GM12878 (cell line): ENCODE data around the gene ATF6. TPM values are rescaled to one million over a fixed set of nuclear protein-coding genes. Genes with fewer than 3 reads are reported as not detected.

Experiments used
- ATAC-seq: fragments of 200-7000 bp; cut with Tn5 transposase; 3 replicates; pipeline ENCODE4 v1.9.1; 2020; ENCODE audit warnings: mild to moderate bottlenecking, moderate library complexity
- BruUV-seq: library from RNA; stranded (reverse); fragments of 400-500 nt; replicated peaks from 2 replicates; lab custom pipeline; 2021; lab: Mats Ljungman, UMichigan
- CTCF ChIA-PET: fragments of 300-600 bp; sonication (Branson Sonifier 250); formaldehyde crosslinking; extraction: SDS; loops from one replicate; lab custom pipeline; 2021; ENCODE audit warnings: inconsistent platforms; lab: Yijun Ruan, JAX
- POLR2A ChIA-PET: fragments of 350-600 bp; formaldehyde crosslinking; extraction: SDS; loops from one replicate; lab custom pipeline; 2021; ENCODE audit warnings: inconsistent platforms; lab: Charles Lee
- RAD21 ChIA-PET: fragments of 300-600 bp; sonication (Branson Sonifier 250); formaldehyde crosslinking; loops from one replicate; lab custom pipeline; 2023; ENCODE audit warnings: antibody characterized with exemption; ENCODE audit not compliant: unreplicated experiment; lab: Charles Lee
- SMC1A ChIA-PET: fragments of 300-600 bp; sonication (Branson Sonifier 250); formaldehyde crosslinking; loops from one replicate; lab custom pipeline; 2023; ENCODE audit not compliant: unreplicated experiment, uncharacterized antibody; lab: Charles Lee
- DNase-seq: peaks from one replicate; pipeline ENCODE4 v3.0.0-alpha.2; 2011; ENCODE audit warnings: low read depth, low spot score
- FAIRE-seq: peaks from 3 replicates; lab custom pipeline; 2011; peaks lifted over from hg19 to GRCh38; lab: Jason Lieb, UNC
- H2AFZ ChIP-seq: 2 replicates; pipeline ENCODE4 v1.6.0; 2011; ENCODE audit warnings: low read depth, low read length, control low read depth; ENCODE audit not compliant: control insufficient read depth
- H3K27ac ChIP-seq: 2 replicates; pipeline ENCODE4 v1.5.1; 2011; ENCODE audit warnings: control low read depth; ENCODE audit not compliant: control insufficient read depth, insufficient read depth
- H3K27me3 ChIP-seq, 2 experiments: replicated peaks in 1 of 2; 2 replicates each; pipeline versions ENCODE4 v1.6.0 to v1.6.1; 2011; ENCODE audit warnings: low read length in 1 of 2; ENCODE audit not compliant: control insufficient read depth in 2 of 2, insufficient read depth in 2 of 2
- H3K36me3 ChIP-seq, 2 experiments: 2 replicates each; pipeline ENCODE4 v1.5.1; 2011; ENCODE audit warnings: low read length in 1 of 2; ENCODE audit not compliant: control insufficient read depth in 2 of 2, insufficient read depth in 2 of 2
- H3K4me1 ChIP-seq: 2 replicates; pipeline ENCODE4 v1.6.1; 2011; ENCODE audit warnings: mild to moderate bottlenecking, low read length, moderate library complexity, mixed read lengths; ENCODE audit not compliant: control insufficient read depth, insufficient read depth
- H3K4me2 ChIP-seq: 2 replicates; pipeline ENCODE4 v1.6.0; 2011; ENCODE audit warnings: control low read depth; ENCODE audit not compliant: control insufficient read depth, insufficient read depth
- H3K4me3 ChIP-seq: fragments of 200-600 bp; sonication (generic); 2 replicates; pipeline ENCODE4 v1.5.1; 2016
- H3K79me2 ChIP-seq: 2 replicates; pipeline ENCODE4 v1.6.0; 2011; ENCODE audit warnings: low read length; ENCODE audit not compliant: control insufficient read depth, insufficient read depth
- H3K9ac ChIP-seq: 2 replicates; pipeline ENCODE4 v1.8.0; 2011; ENCODE audit warnings: low read length, control low read depth, mixed read lengths; ENCODE audit not compliant: control insufficient read depth, insufficient read depth
- H3K9me3 ChIP-seq: replicated peaks from 3 replicates; pipeline ENCODE4 v1.5.1; 2011; ENCODE audit warnings: mild to moderate bottlenecking, low read length; ENCODE audit not compliant: control insufficient read depth, insufficient read depth
- H4K20me1 ChIP-seq: 2 replicates; pipeline ENCODE4 v1.6.0; 2011; ENCODE audit not compliant: control insufficient read depth, insufficient read depth
- ATF3 ChIP-seq: IDR thresholded peaks from 2 replicates; pipeline ENCODE4 v1.6.1; 2011; ENCODE audit warnings: low read depth, mild to moderate bottlenecking, low read length, moderate library complexity, borderline replicate concordance; ENCODE audit errors: extremely low read depth
- CBX5 ChIP-seq: sonication (generic); IDR thresholded peaks from 2 replicates; pipeline ENCODE4 v1.6.1; 2016; ENCODE audit warnings: low read depth, moderate library complexity, mild to moderate bottlenecking, inconsistent platforms
- EP300 ChIP-seq, 2 experiments: fragments of 150-350 bp in 1 of 2; IDR thresholded peaks; 2 replicates each; pipeline ENCODE4 v1.6.1; 2011 to 2012; ENCODE audit warnings: low read depth in 2 of 2, low read length in 2 of 2, borderline replicate concordance in 1 of 2, improper control_type of control experiment in 1 of 2, inconsistent platforms in 1 of 2; ENCODE audit not compliant: control insufficient read depth in 1 of 2
- FOXK2 ChIP-seq: fragments of 450-650 bp; IDR thresholded peaks from 2 replicates; pipeline ENCODE4 v1.6.1; 2017; ENCODE audit warnings: mild to moderate bottlenecking, moderate library complexity
- PBX3 ChIP-seq: IDR thresholded peaks from 2 replicates; pipeline ENCODE4 v1.6.1; 2011; ENCODE audit warnings: mild to moderate bottlenecking, low read depth, low read length, moderate library complexity; ENCODE audit not compliant: insufficient replicate concordance
- SMAD1 ChIP-seq: fragments of 450-650 bp; IDR thresholded peaks from 2 replicates; pipeline ENCODE4 v1.6.1; 2018; ENCODE audit warnings: mild to moderate bottlenecking, low read depth; ENCODE audit not compliant: partially characterized antibody
- SREBF2 ChIP-seq: IDR thresholded peaks from 2 replicates; pipeline ENCODE4 v1.6.1; 2012; ENCODE audit warnings: mild to moderate bottlenecking, low read length
- SRF ChIP-seq, 2 experiments: IDR thresholded peaks; 2 replicates each; pipeline ENCODE4 v1.6.1; 2011; ENCODE audit warnings: low read depth in 2 of 2, low read length in 2 of 2, mild to moderate bottlenecking in 1 of 2, moderate library complexity in 1 of 2
- STAT3 ChIP-seq: IDR thresholded peaks from 2 replicates; pipeline ENCODE4 v1.6.1; 2011; ENCODE audit warnings: low read depth, low read length, improper control_type of control experiment
- WGBS: methylation state at CpG from one replicate; pipeline ENCODE4 v1.1.6; 2016; ENCODE audit warnings: low lambda C conversion rate; ENCODE audit not compliant: insufficient replicate concordance, insufficient coverage; ENCODE audit errors: missing lambda C conversion rate; 5-methylcytosine and 5-hydroxymethylcytosine counted together
- in situ Hi-C: fragments of 300-500 bp; cut with MboI; formaldehyde crosslinking; loops from 9 replicates; pipeline ENCODE4 v1.14.3; 2018; ENCODE audit warnings: mixed read lengths
- intact Hi-C: fragments of 100-400 bp; cut with micrococcal nuclease; formaldehyde crosslinking; loops from one replicate; pipeline ENCODE4 v1.14.2; 2022; ENCODE audit not compliant: unreplicated experiment
- polyA plus RNA-seq, 11 experiments: library from polyadenylated mRNA; depleted of rRNA in 4 of 11; unstranded in 6 of 11; stranded (reverse) in 5 of 11; fragments of >200 nt; fragmentation: Nextera tagmentation in 4 of 11; fragmentation: Illumina TruSeq in 1 of 11; extraction: Ambion mirVana in 4 of 11; extraction: Trizol in 1 of 11; gene quantifications; 1 replicate in 1 of 11; 2 replicates in 10 of 11; pipeline versions ENCODE4 v1.2.1 to v1.2.3, GENCODE V29; 2011 to 2016; ENCODE audit warnings: inconsistent platforms in 2 of 11, missing spikeins in 2 of 11, low read depth in 1 of 11
- total RNA-seq, 4 experiments: library from RNA; depleted of rRNA in 3 of 4; stranded (reverse); fragments of >200 nt in 3 of 4; fragmentation: Illumina TruSeq in 1 of 4; extraction: Trizol in 1 of 4; gene quantifications; 2 replicates each; pipeline versions ENCODE4 v1.2.1 to v1.2.3, GENCODE V29; 2013 to 2021

Gene ATF6
- total and polyA plus RNA-seq, 10 of the 15 experiments (the other 5 are each of a cell fraction or from before 2014, with no cell fraction given), result 7.8 to 24.3 (median 14.7) TPM

DNA sequence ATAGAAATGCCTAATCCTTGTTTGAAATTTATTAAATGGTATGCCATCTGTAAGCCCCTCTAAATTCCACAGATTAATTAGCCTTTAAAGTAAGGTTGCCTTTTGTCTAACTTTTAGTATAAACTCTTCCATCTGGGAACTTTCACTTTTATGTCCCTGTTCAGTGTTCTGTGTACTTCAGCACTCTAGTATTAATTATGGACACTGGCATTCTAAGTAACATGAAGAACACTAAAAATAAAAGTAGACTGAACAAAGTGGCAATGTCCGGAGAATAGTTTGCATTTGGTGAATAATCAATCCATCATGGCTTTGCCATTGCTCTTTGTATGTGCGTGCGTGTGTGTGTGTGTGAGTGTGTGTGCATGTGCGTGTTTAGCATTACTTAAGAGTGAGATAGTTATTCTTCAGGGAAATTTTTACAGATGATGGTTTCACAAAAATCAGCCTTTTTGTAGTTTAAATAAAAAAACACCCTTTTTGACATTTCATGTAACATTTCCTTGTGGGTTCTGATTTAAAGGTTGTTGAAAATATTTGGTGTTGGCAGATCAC, 51.1 kb downstream of the ATF6 start:
- 95% methylated on average over 4 of the region's 4 CpGs for WGBS
- POLR2A ChIA-PET, result no interaction called here
- H4K20me1 ChIP-seq, result no peaks in the 10 kb centered on the region
- H3K9ac ChIP-seq, result no peak overlapping the region
- H3K4me3 ChIP-seq, result no peak overlapping the region
- no peak overlapping the region for H3K4me2 ChIP-seq
- H3K36me3 ChIP-seq, result peaks cover 0 to 11% of the 10 kb centered on the region in 2 experiments; a peak in 2 of 4 replicates
- SMC1A ChIA-PET, result no interaction called here
- TF ChIP-seq SRF (IDR thresholded peaks at IDR 0.05; ENCODE audit: low read depth in 2 of 2, low read length in 2 of 2) (no peak), EP300 (IDR thresholded peaks at IDR 0.05; ENCODE audit: borderline replicate concordance in 1 of 2, control insufficient read depth in 1 of 2, low read depth in 2 of 2, low read length in 2 of 2) (no peak), SREBF2 (no peak), ATF3 (no peak), PBX3 (no peak), CBX5 (no peak), STAT3 (no peak), SMAD1 (no peak), FOXK2 (no peak)
- TF ChIP-seq, all 136 proteins: peak for 0
- intact Hi-C loops (no loop called here), in situ Hi-C loops (no loop called here)
- no peak overlapping the region for H3K27ac ChIP-seq
- no peaks in the 10 kb centered on the region for H3K79me2 ChIP-seq
- H3K9me3 ChIP-seq, result no peaks in the 10 kb centered on the region
- no peak for ATAC-seq
- CTCF ChIA-PET, result interaction anchor here (0.7 kb wide), 1 partner anchor 219 kb away, joined by 3 read pairs; no protein-coding TSS in a partner anchor
- H2AFZ ChIP-seq, result no peak overlapping the region
- H3K27me3 ChIP-seq, result no peaks in the 10 kb centered on the region
- no peak for DNase-seq
- H3K4me1 ChIP-seq, result no peaks in the 10 kb centered on the region
- FAIRE-seq, result no peak
- no TSS peak for BruUV-seq
- RAD21 ChIA-PET, result no interaction called here
